ACHN (cell line): ENCODE measurements around the gene SORD.

Source experiments
- DNase-seq: peaks from one replicate; pipeline ENCODE4 v3.0.0-alpha.2; 2015
- in situ Hi-C: cut with HindIII; loops from 2 replicates; pipeline ENCODE4 v1.10.0; 2017; ENCODE audit warnings: low sequenced_read_pairs, low pct_ligation_motif_present, low pct_unique_long_range_greater_than_20kb

The SORD gene

GRCh38 chr15:45121706-45122417 is 98.9 kb downstream of the SORD start:
- DNase-seq: peak; percentile 65
- in situ Hi-C loops: no loop called here

GRCh38 chr15:45122719-45123118 is 99.7 kb downstream of the SORD start:
- in situ Hi-C loops: no loop called here
- no peak for DNase-seq

- in situ Hi-C loops: no loop called here
- DNase-seq: no peak
Measured at GRCh38 chr15:45123397-45123796, 100.4 kb downstream of the SORD start.

- peak; percentile 48 for DNase-seq
- in situ Hi-C loops: no loop called here
Measured at GRCh38 chr15:45126535-45127158, 103.7 kb downstream of the SORD start.
